GM03348 (cell line): ENCODE measurements around the gene BEGAIN.

Source experiments
- DNase-seq: peaks from one replicate; pipeline ENCODE4 v3.0.0; 2012; ENCODE audit warnings: low spot score

The BEGAIN gene

DNA sequence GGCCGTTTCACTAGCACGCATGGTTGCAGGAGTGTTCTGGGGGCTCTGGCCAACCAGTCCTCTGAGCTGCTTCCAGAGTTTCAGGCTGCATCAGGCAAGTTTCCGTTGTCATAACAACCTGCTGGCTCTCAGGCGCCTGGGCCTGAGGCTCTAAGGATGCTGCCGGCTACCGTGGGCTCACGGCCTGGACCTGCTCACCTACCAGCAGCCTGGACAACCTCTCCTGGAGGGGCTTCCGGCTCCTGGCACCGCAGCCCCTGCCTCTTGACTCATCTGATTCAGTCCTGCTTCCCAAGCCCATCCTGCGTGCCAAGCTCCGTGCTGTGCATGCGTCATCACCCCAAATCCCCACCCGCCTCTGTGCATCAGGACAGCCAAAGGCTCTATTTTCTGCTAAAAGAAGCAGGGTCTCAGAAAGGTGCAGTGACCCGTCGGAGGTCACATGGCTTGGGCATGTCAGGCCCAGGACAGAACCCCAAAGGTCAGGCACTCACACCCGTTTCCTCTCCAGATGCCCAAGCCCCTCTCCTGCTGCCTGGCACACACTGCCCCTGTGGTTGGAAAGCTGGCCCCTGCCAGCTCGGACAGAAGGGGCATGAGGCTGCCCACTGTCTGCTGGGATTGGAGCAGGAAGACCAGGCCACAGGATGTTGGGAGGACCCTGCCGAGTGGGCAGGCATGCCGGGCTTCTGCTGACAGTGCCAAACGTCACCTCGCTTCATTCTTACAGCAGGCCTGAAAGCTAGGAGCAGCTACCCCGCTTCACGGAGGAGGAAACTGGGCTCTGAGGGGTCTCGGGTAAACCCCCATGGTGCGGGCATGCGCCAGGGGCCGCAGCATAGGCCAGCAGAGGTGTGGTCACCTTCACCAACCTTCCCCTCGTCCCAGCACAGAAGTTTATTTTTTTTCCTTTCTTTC lies 5.7 kb downstream of the BEGAIN start:
- DNase-seq = no peak

GRCh38 chr14:100580316-100581227 lies 6.6 kb downstream of the BEGAIN start:
- DNase-seq = no peak

- DNase-seq = no peak
Observed at GRCh38 chr14:100578552-100578951, 8.7 kb downstream of the BEGAIN start.

DNA sequence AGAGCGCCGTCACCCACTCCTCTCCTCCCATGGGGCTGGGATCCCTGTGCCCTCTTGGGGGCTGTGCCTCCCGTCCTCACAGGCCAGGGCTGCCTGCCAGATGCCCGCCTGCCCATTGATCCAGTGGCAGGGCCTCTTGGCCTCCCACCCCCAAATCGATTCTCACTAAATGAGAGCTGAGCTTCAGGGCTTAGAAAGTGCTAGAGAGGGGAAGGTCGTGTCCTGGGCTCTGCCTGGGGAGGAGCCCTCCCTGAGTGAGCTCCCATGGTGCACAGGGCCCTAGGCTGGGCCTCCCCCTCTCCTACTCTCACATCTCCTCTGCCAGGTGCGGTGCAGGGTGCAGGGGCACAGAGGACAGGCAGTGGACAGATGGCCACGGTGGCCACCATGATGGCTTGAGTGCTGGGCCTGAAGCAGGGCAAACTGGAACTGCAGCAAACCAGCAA lies 9.2 kb downstream of the BEGAIN start:
- no peak for DNase-seq

DNA sequence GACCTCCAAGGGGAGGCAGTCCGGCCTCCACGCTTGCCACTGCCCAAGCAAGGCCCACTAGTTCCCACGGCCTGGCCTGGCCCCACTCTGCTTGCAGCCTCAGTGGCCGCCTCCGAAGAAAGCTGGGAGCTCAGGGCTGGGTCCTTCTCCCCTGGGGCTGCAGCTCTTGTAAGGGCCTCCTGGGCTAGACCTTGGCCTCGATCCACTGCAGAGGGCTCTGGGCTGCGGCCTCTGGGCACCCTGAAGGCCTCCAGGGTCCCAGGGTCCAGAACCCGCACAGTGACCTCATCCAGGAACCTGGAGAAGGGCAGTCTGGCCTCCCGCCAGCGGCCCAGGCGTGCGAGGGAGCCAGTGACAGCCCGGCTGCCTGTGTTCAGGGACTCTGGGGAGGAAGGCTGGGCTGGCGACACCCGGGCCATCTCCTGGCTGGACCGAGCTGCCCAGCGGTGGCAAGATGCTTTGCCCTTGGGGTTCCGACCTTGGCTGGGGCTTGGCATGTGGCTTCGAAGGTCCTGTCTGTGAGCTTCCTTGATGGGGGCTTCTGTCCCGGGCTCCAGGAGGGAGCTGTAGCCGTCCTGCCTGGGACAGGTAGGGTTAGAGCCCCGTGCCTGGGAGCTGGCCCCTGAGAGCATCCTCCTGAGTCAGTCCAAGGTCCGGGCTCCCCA lies 9.8 kb downstream of the BEGAIN start:
- DNase-seq = no peak

- no peak for DNase-seq
Observed at GRCh38 chr14:100576091-100577085, 10.8 kb downstream of the BEGAIN start.

GRCh38 chr14:100575266-100575995 lies 11.8 kb downstream of the BEGAIN start:
- DNase-seq = no peak

DNA sequence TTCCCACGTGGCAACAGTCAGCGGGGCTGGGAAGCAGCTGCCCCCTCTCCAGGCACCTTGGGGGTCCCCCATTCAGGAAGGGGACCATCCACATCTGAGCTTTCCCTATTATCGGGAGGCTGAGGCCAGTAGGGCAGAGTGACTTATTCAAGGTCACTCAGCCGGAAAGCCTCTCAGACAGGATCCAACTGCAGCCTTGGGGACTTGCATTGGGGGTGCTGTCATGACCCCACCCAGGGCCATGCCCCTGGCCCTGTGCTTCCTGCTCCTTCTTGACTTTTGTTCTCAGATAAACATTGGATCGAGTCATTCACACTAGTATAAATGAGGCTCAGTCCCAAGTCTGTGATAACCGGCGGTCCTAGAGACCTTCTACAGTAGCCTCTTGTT lies 12.6 kb downstream of the BEGAIN start:
- no peak for DNase-seq

DNA sequence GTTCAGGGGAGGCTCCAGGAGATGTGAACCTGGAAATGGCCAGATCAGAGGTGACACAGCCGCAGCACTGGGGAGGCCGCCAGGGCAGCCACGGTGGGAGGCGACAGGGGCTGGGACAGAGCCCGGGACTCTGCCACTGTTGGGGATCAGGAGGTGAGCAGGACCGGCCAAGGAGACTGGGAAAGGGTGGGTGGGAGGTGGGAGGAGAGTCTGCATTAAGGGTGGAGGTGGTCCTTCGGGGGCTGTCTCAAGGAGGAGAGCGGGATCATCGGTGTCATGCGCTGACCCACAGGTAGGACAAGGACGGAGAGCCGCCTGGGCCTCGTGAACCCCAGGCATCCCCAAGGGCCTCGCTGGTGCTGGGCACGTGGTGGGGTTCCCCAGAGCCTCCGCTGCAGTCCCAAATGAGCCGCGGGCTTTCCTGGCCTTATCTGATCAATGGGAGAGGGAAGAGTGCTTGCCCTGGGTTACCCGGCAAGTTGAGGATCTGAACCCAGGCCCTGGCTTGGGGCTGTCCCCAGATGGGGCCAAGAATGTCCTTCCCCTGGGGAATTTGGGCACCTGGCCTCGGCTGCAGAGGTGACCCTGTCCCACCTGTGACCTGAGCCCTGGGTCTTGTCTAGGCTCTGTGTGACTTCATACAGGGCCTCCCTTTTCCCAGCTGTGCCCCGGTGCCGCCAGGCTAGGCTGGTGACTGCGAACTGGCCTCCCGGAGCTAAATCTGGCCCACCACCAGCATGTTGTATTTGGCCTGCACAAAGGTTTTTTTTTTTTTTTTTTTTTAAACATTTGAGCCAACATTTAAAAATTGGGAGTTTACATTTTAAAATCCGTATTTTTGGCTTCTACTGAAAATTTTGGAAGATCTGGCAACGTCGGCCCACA lies 13.2 kb downstream of the BEGAIN start:
- DNase-seq = no peak

- DNase-seq = no peak
Observed at GRCh38 chr14:100573002-100573756, 14.0 kb downstream of the BEGAIN start.

DNA sequence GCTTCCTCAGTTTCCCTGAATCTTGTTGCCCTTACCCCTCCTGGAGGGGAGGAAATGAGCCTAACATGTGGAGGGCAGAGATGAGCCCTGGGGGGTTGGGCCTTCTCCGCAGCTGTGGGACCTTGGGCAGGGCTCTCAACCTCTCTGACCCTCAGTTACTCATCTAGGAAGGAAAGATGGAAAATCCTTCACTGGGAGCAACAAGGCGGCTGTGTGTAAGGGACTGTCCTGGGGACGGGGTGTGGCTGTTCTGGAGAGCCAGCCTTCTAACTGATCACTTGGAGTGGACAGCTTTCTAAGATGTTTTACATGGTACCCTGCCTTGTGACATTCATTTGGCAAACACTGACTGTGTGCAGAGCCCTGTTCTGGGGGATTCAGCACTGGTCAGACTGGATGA lies 14.7 kb downstream of the BEGAIN start:
- DNase-seq = no peak

- DNase-seq = no peak
Observed at GRCh38 chr14:100571837-100572236, 15.4 kb downstream of the BEGAIN start.

- no peak for DNase-seq
Observed at GRCh38 chr14:100570726-100571454, 16.3 kb downstream of the BEGAIN start.

DNA sequence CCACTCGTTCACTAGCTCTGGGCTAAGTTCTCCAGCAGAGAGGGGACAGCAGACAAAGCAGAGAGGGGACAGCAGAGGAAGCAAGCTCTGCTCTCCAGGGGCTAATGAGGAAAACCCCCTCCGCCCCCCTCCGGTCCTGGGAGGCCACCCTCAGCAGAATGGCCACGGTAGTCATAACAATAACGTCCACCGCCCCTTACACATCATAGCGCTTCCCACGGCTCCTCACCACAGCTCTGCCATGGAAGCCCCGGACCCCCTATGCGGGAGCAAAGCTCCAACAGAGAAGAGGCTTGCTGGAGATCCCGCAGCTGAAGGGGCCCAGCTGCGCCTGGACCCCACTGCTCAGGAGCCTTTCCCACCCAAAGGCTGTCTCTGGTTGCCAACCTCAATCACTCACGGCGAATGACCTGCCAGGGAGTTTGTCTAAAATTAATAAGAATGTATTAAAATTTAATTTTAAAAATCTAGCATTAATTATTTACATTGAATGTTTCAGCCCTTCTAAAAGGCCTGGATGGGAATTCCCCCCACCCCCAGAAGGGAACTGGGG lies 17.4 kb downstream of the BEGAIN start:
- DNase-seq = no peak

GRCh38 chr14:100568998-100569733 lies 18.1 kb downstream of the BEGAIN start:
- DNase-seq = peak; percentile 53

DNA sequence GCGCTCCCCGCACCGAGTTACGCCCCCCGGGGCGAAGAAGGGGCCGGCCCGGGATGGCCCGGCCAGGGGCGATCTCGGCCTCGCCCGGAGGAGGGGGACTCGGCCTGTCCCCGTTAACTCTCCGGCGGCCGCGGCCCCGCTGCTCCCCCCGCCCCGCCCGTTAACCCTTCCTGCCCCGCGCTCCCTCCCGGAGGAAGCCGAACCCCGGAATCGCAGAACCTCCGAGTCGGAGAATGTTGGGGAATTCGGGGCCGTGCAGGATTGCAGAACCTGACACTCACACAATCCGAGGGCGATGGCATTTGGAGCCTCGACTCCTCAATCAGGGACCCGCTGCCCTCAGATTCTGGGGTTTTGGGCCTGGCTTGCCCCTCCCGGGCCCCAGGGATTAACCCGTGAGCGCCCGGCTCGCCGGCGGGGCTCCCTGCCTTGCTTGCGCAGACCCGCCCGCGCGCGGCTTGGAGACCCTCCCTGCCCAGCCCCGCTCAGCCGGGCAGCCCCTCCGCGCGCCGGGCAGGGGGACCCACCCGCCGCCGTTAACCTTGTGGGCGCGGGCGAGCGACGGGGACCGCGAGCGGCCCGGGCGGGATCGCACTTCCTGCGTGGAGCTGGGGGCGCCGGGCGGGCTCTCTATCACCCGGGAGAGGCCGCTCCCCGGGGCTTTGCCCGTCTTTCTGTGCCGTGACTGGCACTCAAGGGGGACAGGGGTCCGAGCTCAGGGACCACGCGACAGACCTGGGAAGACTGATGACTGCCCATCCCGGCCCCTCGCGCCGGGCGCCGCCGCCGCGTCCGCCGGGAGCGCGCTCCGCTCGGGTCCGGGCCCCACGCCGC lies 18.8 kb downstream of the BEGAIN start:
- no peak for DNase-seq
